H1 (cell line): Measurements from ENCODE around the gene TRIM24. TPM values are rescaled to one million over a fixed set of nuclear protein-coding genes. Genes with fewer than 3 reads are reported as not detected.

Source experiments
- CTCF ChIA-PET: fragments of 300-600 bp; sonication (Branson Sonifier 250); formaldehyde crosslinking; loops from one replicate; lab custom pipeline; 2021; ENCODE audit not compliant: partially characterized antibody; lab: Charles Lee
- POLR2A ChIA-PET: fragments of 300-600 bp; sonication (Branson Sonifier 250); formaldehyde crosslinking; loops from one replicate; lab custom pipeline; 2021; ENCODE audit warnings: inconsistent platforms; ENCODE audit not compliant: partially characterized antibody; lab: Charles Lee
- DNase-seq, 2 experiments: peaks; one replicate each; pipeline versions ENCODE4 v3.0.0 to v3.0.0-alpha.2; 2010 to 2022; ENCODE audit warnings: low spot score in 2 of 2, low read depth in 1 of 2, mixed read lengths in 1 of 2
- FAIRE-seq: peaks from 2 replicates; lab custom pipeline; 2011; peaks lifted over from hg19 to GRCh38; lab: Jason Lieb, UNC
- H2AFZ ChIP-seq: 2 replicates; pipeline ENCODE4 v1.8.1; 2012; ENCODE audit warnings: low read length, inconsistent platforms
- H2AK5ac ChIP-seq: 2 replicates; pipeline ENCODE4 v1.6.1; 2013; ENCODE audit warnings: low read depth, low read length
- H2BK120ac ChIP-seq: replicated peaks from 2 replicates; pipeline ENCODE3; 2013; ENCODE audit warnings: low read depth, low read length, inconsistent platforms
- H2BK12ac ChIP-seq: 2 replicates; pipeline ENCODE4 v1.6.1; 2013; ENCODE audit warnings: low read depth, low read length
- H2BK15ac ChIP-seq: 2 replicates; pipeline ENCODE4 v1.6.1; 2013; ENCODE audit warnings: low read length
- H2BK20ac ChIP-seq: 2 replicates; pipeline ENCODE4 v1.6.1; 2013; ENCODE audit warnings: low read length
- H2BK5ac ChIP-seq: 2 replicates; pipeline ENCODE4 v1.6.1; 2013; ENCODE audit warnings: low read depth, low read length
- H3K14ac ChIP-seq: 2 replicates; pipeline ENCODE4 v1.6.1; 2013; ENCODE audit warnings: inconsistent platforms; ENCODE audit not compliant: insufficient read length
- H3K18ac ChIP-seq: 2 replicates; pipeline ENCODE4 v1.6.1; 2013; ENCODE audit warnings: low read length; ENCODE audit errors: extremely low read depth
- H3K23ac ChIP-seq: 2 replicates; pipeline ENCODE4 v1.6.1; 2013; ENCODE audit warnings: inconsistent platforms; ENCODE audit not compliant: insufficient read length
- H3K23me2 ChIP-seq: 2 replicates; pipeline ENCODE4 v1.6.1; 2013; ENCODE audit warnings: low read depth, low read length
- H3K27ac ChIP-seq: 2 replicates; pipeline ENCODE4 v1.6.1; 2011; ENCODE audit warnings: low read depth, low read length, inconsistent platforms
- H3K27me3 ChIP-seq, 4 experiments: replicated peaks in 1 of 4; 1 replicate in 1 of 4; 2 replicates in 3 of 4; pipeline versions ENCODE4 v1.6.1 to v1.8.1; 2011 to 2013; ENCODE audit warnings: low read length in 3 of 4, mild to moderate bottlenecking in 3 of 4, inconsistent platforms in 2 of 4, mixed read lengths in 2 of 4, moderate library complexity in 1 of 4; ENCODE audit not compliant: control insufficient read depth in 3 of 4, insufficient read depth in 3 of 4; ENCODE audit errors: extremely low read depth in 1 of 4
- H3K36me3 ChIP-seq, 4 experiments: 2 replicates each; pipeline versions ENCODE4 v1.6.1 to v1.8.1; 2011 to 2013; ENCODE audit warnings: mild to moderate bottlenecking in 4 of 4, low read length in 3 of 4, moderate library complexity in 2 of 4, control low read depth in 1 of 4, inconsistent platforms in 1 of 4; ENCODE audit not compliant: insufficient read depth in 4 of 4, control insufficient read depth in 2 of 4
- H3K4ac ChIP-seq: replicated peaks from 2 replicates; pipeline ENCODE3; 2013; ENCODE audit warnings: low read length, low read depth, mixed read lengths, inconsistent platforms; ENCODE audit not compliant: insufficient read length
- H3K4me1 ChIP-seq, 4 experiments: replicated peaks in 1 of 4; 1 replicate in 1 of 4; 2 replicates in 3 of 4; pipeline versions ENCODE4 v1.6.1 to v1.8.1; 2011 to 2013; ENCODE audit warnings: low read length in 3 of 4, inconsistent platforms in 2 of 4, mixed read lengths in 1 of 4; ENCODE audit not compliant: insufficient read depth in 4 of 4, control insufficient read depth in 3 of 4
- H3K4me2 ChIP-seq, 2 experiments: 2 replicates each; pipeline versions ENCODE4 v1.6.1 to v1.8.1; 2011 to 2013; ENCODE audit warnings: low read depth in 2 of 2, low read length in 2 of 2, control low read depth in 1 of 2, inconsistent platforms in 1 of 2, mild to moderate bottlenecking in 1 of 2; ENCODE audit not compliant: insufficient read depth in 1 of 2
- H3K4me3 ChIP-seq, 4 experiments: fragments of 200-600, 300-600 bp in 1 of 4; sonication (generic), shearing (Covaris generic), sonication (Bioruptor Twin) in 1 of 4; 2 replicates each; pipeline versions ENCODE4 v1.5.1 to v1.8.1; 2011 to 2016; ENCODE audit warnings: low read length in 4 of 4, low read depth in 3 of 4, control low read depth in 2 of 4, inconsistent platforms in 2 of 4, mild to moderate bottlenecking in 2 of 4, mixed read lengths in 1 of 4, moderate library complexity in 1 of 4; ENCODE audit not compliant: insufficient read depth in 2 of 4; ENCODE audit errors: extremely low read depth in 1 of 4
- H3K56ac ChIP-seq: replicated peaks from 2 replicates; pipeline ENCODE3; 2013; ENCODE audit warnings: low read depth, mild to moderate bottlenecking, mixed read lengths, low read length, inconsistent platforms; ENCODE audit not compliant: insufficient read length
- H3K79me1 ChIP-seq: 2 replicates; pipeline ENCODE4 v1.6.1; 2013; ENCODE audit warnings: low read depth, low read length, control low read depth
- H3K79me2 ChIP-seq, 2 experiments: 2 replicates each; pipeline versions ENCODE4 v1.6.1 to v1.8.1; 2012 to 2013; ENCODE audit warnings: low read length in 2 of 2, mild to moderate bottlenecking in 2 of 2, inconsistent platforms in 1 of 2; ENCODE audit not compliant: insufficient read depth in 2 of 2, control insufficient read depth in 1 of 2
- H3K9ac ChIP-seq, 4 experiments: replicated peaks in 1 of 4; 1 replicate in 1 of 4; 2 replicates in 3 of 4; pipeline versions ENCODE4 v1.6.1 to v1.8.1; 2011 to 2013; ENCODE audit warnings: low read depth in 3 of 4, low read length in 3 of 4, control low read depth in 2 of 4, mild to moderate bottlenecking in 2 of 4, moderate library complexity in 2 of 4, inconsistent platforms in 1 of 4; ENCODE audit errors: extremely low read depth in 1 of 4
- H3K9me3 ChIP-seq, 2 experiments: 2 replicates each; pipeline versions ENCODE4 v1.6.1 to v1.8.1; 2012 to 2013; ENCODE audit warnings: mild to moderate bottlenecking in 2 of 2, moderate library complexity in 2 of 2, control low read depth in 1 of 2, inconsistent platforms in 1 of 2, low read depth in 1 of 2, low read length in 1 of 2, mixed read lengths in 1 of 2; ENCODE audit not compliant: insufficient read depth in 2 of 2
- H4K20me1 ChIP-seq, 2 experiments: replicated peaks in 1 of 2; 2 replicates each; pipeline versions ENCODE3 to v1.8.1; 2011 to 2013; ENCODE audit warnings: inconsistent platforms in 2 of 2, low read length in 2 of 2, mild to moderate bottlenecking in 1 of 2; ENCODE audit not compliant: insufficient read depth in 2 of 2, control insufficient read depth in 1 of 2
- H4K5ac ChIP-seq: 2 replicates; pipeline ENCODE4 v1.6.1; 2013; ENCODE audit warnings: low read length, low read depth, mixed read lengths, inconsistent platforms; ENCODE audit not compliant: insufficient read length
- H4K8ac ChIP-seq: 2 replicates; pipeline ENCODE4 v1.8.0; 2013; ENCODE audit warnings: mild to moderate bottlenecking, moderate library complexity, low read length, inconsistent platforms; ENCODE audit not compliant: insufficient read depth; ENCODE audit errors: extremely low read depth
- H4K91ac ChIP-seq: replicated peaks from 2 replicates; pipeline ENCODE3; 2013; ENCODE audit warnings: low read length, mixed read lengths, inconsistent platforms; ENCODE audit not compliant: insufficient read length
- HDAC2 ChIP-seq, 2 experiments: fragments of 300-600 bp in 1 of 2; sonication (generic) in 1 of 2; IDR thresholded peaks; 2 replicates each; pipeline ENCODE4 v1.6.1; 2011 to 2012; ENCODE audit warnings: low read depth in 2 of 2, low read length in 2 of 2, mild to moderate bottlenecking in 2 of 2, moderate library complexity in 2 of 2, borderline replicate concordance in 1 of 2, inconsistent platforms in 1 of 2
- KDM1A ChIP-seq: fragments of 200-600, 300-600 bp; sonication (generic); IDR thresholded peaks from 2 replicates; pipeline ENCODE4 v1.7.1; 2016; ENCODE audit warnings: mild to moderate bottlenecking, low read length, borderline replicate concordance
- KDM5A ChIP-seq: fragments of 200-600 bp; IDR thresholded peaks from 2 replicates; pipeline ENCODE4 v1.7.1; 2012; ENCODE audit warnings: mild to moderate bottlenecking, low read length, inconsistent platforms, mixed read lengths
- POLR2A ChIP-seq, 2 experiments: IDR thresholded peaks; 1 replicate in 1 of 2; 2 replicates in 1 of 2; pipeline ENCODE4 v1.6.1; 2011; ENCODE audit warnings: low read depth in 2 of 2, low read length in 2 of 2, mild to moderate bottlenecking in 2 of 2; ENCODE audit errors: control extremely low read depth in 1 of 2
- RBBP5 ChIP-seq: IDR thresholded peaks from 2 replicates; pipeline ENCODE4 v1.7.1; 2012; ENCODE audit warnings: low read depth, mild to moderate bottlenecking, inconsistent platforms, low read length, moderate library complexity, borderline replicate concordance
- RFX5 ChIP-seq: IDR thresholded peaks from 2 replicates; pipeline ENCODE4 v1.6.1; 2011; ENCODE audit warnings: low read depth, low read length, improper control_type of control experiment, borderline replicate concordance
- RNF2 ChIP-seq: fragments of 200-900, 300-1000 bp; sonication (generic); IDR thresholded peaks from 2 replicates; pipeline ENCODE4 v1.7.1; 2016; ENCODE audit warnings: borderline replicate concordance, low read depth, mild to moderate bottlenecking, antibody characterized with exemption, low read length; ENCODE audit not compliant: poor library complexity, severe bottlenecking; ENCODE audit errors: missing control alignments
- SP1 ChIP-seq: IDR thresholded peaks from 2 replicates; pipeline ENCODE4 v1.6.1; 2011; ENCODE audit warnings: low read depth, low read length
- SP4 ChIP-seq: IDR thresholded peaks from 2 replicates; pipeline ENCODE4 v1.6.1; 2012; ENCODE audit warnings: low read length, inconsistent platforms
- TBP ChIP-seq: IDR thresholded peaks from 2 replicates; pipeline ENCODE4 v1.6.1; 2011; ENCODE audit warnings: low read depth, low read length, improper control_type of control experiment
- TCF12 ChIP-seq: IDR thresholded peaks from 2 replicates; pipeline ENCODE4 v1.6.1; 2011; ENCODE audit warnings: low read depth, mild to moderate bottlenecking, low read length
- ZNF274 ChIP-seq: IDR thresholded peaks from 2 replicates; pipeline ENCODE4 v1.7.0; 2012; ENCODE audit warnings: low read length, borderline replicate concordance; ENCODE audit errors: extremely low read depth
- WGBS, 2 experiments: shearing (Covaris generic) in 1 of 2; methylation state at CpG; one replicate each; pipeline versions ENCODE4 v1.1.6 to v1.1.7; 2013 to 2015; ENCODE audit warnings: low lambda C conversion rate in 2 of 2, mixed read lengths in 2 of 2, inconsistent platforms in 1 of 2, low coverage in 1 of 2, missing lambda C conversion rate in 1 of 2; ENCODE audit not compliant: insufficient replicate concordance in 2 of 2, insufficient coverage in 1 of 2, insufficient read length in 1 of 2; ENCODE audit errors: extremely low coverage in 1 of 2, missing lambda C conversion rate in 1 of 2; 5-methylcytosine and 5-hydroxymethylcytosine counted together
- polyA plus RNA-seq, 7 experiments: library from polyadenylated mRNA; depleted of rRNA in 3 of 7; stranded (reverse) in 5 of 7; unstranded in 2 of 7; fragments of >200 nt in 5 of 7; fragments of 200-250 nt in 2 of 7; gene quantifications; 1 replicate in 5 of 7; 2 replicates in 1 of 7; 4 replicates in 1 of 7; pipeline versions ENCODE4 v1.2.1 to v1.2.3, GENCODE V29; 2011 to 2013; ENCODE audit warnings: missing spikeins in 2 of 7, mixed read lengths in 2 of 7
- total RNA-seq: library from RNA; stranded (reverse); fragmentation: NEBNext Ultra II Directional; extraction: Animal tissue kit (Norgen Biotek cat#: 25700); gene quantifications from 2 replicates; pipeline ENCODE4 v1.2.1, GENCODE V29; 2021
- TF ChIP-seq, protein P1 (sequence below): IDR thresholded peaks from 2 replicates; pipeline ENCODE4 v1.6.1; 2012; ENCODE audit warnings: inconsistent platforms
- TF ChIP-seq, protein P2 (sequence below): IDR thresholded peaks from 2 replicates; pipeline ENCODE4 v1.6.1; 2011; ENCODE audit warnings: low read length, improper control_type of control experiment

The TRIM24 gene
- total and polyA plus RNA-seq, 2 of the 8 experiments (the other 6 are each of a cell fraction or from before 2014, with no cell fraction given): 67.6 to 149 TPM

DNA sequence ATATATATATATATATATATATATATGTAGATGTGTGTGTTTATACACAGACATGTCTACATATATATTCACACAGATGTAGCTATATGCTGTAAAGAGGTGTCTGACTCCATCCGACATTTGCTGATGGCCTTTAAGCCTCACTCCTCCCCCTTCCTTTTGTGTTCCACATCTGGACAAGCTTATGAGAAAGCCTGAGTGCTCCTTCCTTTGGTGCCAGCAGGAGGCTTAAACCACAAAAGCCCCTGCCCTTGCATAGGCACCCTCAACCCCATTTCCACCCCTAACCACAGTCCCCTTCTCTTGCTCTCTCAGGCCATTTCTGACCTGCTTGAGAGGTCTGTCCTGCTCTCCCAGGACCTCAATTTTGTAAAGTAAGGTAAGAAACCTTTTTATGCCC lies 142.4 kb downstream of the TRIM24 start:
- no peak overlapping the region for H2BK15ac ChIP-seq
- no peak for FAIRE-seq
- no peak for TF ChIP-seq TCF12
- no peak for TF ChIP-seq HDAC2 (IDR thresholded peaks at IDR 0.05; ENCODE audit: borderline replicate concordance in 1 of 2, low read depth in 2 of 2, low read length in 2 of 2)
- TF ChIP-seq RFX5: no peak
- no peak for TF ChIP-seq POLR2A (IDR thresholded peaks at IDR 0.05; ENCODE audit: control extremely low read depth in 1 of 2, low read depth in 2 of 2, low read length in 2 of 2)
- no peak for TF ChIP-seq SP4
- TF ChIP-seq, protein P1, sequence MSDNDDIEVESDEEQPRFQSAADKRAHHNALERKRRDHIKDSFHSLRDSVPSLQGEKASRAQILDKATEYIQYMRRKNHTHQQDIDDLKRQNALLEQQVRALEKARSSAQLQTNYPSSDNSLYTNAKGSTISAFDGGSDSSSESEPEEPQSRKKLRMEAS: no peak
- no peak for TF ChIP-seq KDM5A
- no peak for TF ChIP-seq KDM1A
- TF ChIP-seq, protein P2, sequence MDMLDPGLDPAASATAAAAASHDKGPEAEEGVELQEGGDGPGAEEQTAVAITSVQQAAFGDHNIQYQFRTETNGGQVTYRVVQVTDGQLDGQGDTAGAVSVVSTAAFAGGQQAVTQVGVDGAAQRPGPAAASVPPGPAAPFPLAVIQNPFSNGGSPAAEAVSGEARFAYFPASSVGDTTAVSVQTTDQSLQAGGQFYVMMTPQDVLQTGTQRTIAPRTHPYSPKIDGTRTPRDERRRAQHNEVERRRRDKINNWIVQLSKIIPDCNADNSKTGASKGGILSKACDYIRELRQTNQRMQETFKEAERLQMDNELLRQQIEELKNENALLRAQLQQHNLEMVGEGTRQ: no peak
- no peak for TF ChIP-seq RNF2
- TF ChIP-seq TBP: no peak
- no peak for TF ChIP-seq RBBP5
- no peak for TF ChIP-seq ZNF274
- TF ChIP-seq SP1: no peak

More for the DNA sequence above, 142.4 kb downstream of the TRIM24 start:
- H3K9ac ChIP-seq: no peak overlapping the region
- H2BK20ac ChIP-seq: no peak overlapping the region
- POLR2A ChIA-PET: no interaction called here
- no peaks in the 10 kb centered on the region for H3K9me3 ChIP-seq
- H3K14ac ChIP-seq: no peak overlapping the region
- no peak overlapping the region for H3K56ac ChIP-seq
- H4K20me1 ChIP-seq: no peaks in the 10 kb centered on the region
- H3K18ac ChIP-seq: no peak overlapping the region
- H3K79me2 ChIP-seq: no peaks in the 10 kb centered on the region
- H3K4me3 ChIP-seq: no peak overlapping the region
- WGBS, 2 experiments: 85% methylated on average over 1 of the region's 1 CpG; no CpG with 5 or more reads in 1 of the 2 experiments
- CTCF ChIA-PET: interaction anchor here (0.7 to 1.9 kb wide), 2 partner anchors 136 to 471 kb away, joined by 3 to 5 read pairs; no protein-coding TSS in a partner anchor
- no peak overlapping the region for H2BK12ac ChIP-seq
- no peak overlapping the region for H2BK5ac ChIP-seq
- H3K4me1 ChIP-seq: no peaks in the 10 kb centered on the region
- H3K4ac ChIP-seq: no peak overlapping the region
- H2AFZ ChIP-seq: no peak overlapping the region
- H4K91ac ChIP-seq: no peak overlapping the region
- no peak overlapping the region for H3K4me2 ChIP-seq
- H3K23ac ChIP-seq: no peak overlapping the region
- H3K79me1 ChIP-seq: no peaks in the 10 kb centered on the region
- DNase-seq: no peak
- H3K27me3 ChIP-seq: no peaks in the 10 kb centered on the region
- H4K8ac ChIP-seq: no peak overlapping the region
- H3K27ac ChIP-seq: no peak overlapping the region
- no peak overlapping the region for H2AK5ac ChIP-seq
- H3K36me3 ChIP-seq: no peaks in the 10 kb centered on the region
- no peaks in the 10 kb centered on the region for H3K23me2 ChIP-seq
- H4K5ac ChIP-seq: no peak overlapping the region
- no peak overlapping the region for H2BK120ac ChIP-seq
